Astrocyte (in vitro differentiated cells and primary cell): ENCODE results near the gene CD209. TPM values are rescaled to one million over a fixed set of nuclear protein-coding genes. Genes with fewer than 3 reads are reported as not detected.

Experiments
- DNase-seq: peaks from one replicate; pipeline ENCODE4 v3.0.0-alpha.2; 2010; ENCODE audit warnings: low read depth
- FAIRE-seq: peaks from 2 replicates; lab custom pipeline; 2011; peaks lifted over from hg19 to GRCh38; lab: Jason Lieb, UNC
- H2AFZ ChIP-seq: 2 replicates; pipeline ENCODE4 v1.6.0; 2012; ENCODE audit warnings: low read depth, low read length, inconsistent platforms
- H3K27ac ChIP-seq: 2 replicates; pipeline ENCODE4 v1.5.1; 2011; ENCODE audit warnings: low read depth, low read length, inconsistent platforms
- H3K27me3 ChIP-seq: 2 replicates; pipeline ENCODE4 v1.6.0; 2011; ENCODE audit warnings: low read length, inconsistent platforms; ENCODE audit not compliant: insufficient read depth
- H3K36me3 ChIP-seq: 2 replicates; pipeline ENCODE4 v1.5.1; 2011; ENCODE audit warnings: low read length, inconsistent platforms; ENCODE audit not compliant: insufficient read depth
- H3K4me1 ChIP-seq: 2 replicates; pipeline ENCODE4 v1.5.1; 2011; ENCODE audit warnings: low read length, inconsistent platforms; ENCODE audit not compliant: insufficient read depth
- H3K4me2 ChIP-seq: 2 replicates; pipeline ENCODE4 v1.6.0; 2012; ENCODE audit warnings: low read length, inconsistent platforms
- H3K4me3 ChIP-seq: 2 replicates; pipeline ENCODE4 v1.5.1; 2011; ENCODE audit warnings: low read depth, mild to moderate bottlenecking, low read length, inconsistent platforms; ENCODE audit not compliant: insufficient read depth
- H3K79me2 ChIP-seq: 2 replicates; pipeline ENCODE4 v1.6.0; 2012; ENCODE audit warnings: mild to moderate bottlenecking, low read length, inconsistent platforms; ENCODE audit not compliant: insufficient read depth
- H3K9ac ChIP-seq: 2 replicates; pipeline ENCODE4 v1.6.0; 2012; ENCODE audit warnings: mild to moderate bottlenecking, low read length, inconsistent platforms
- H3K9me3 ChIP-seq: 2 replicates; pipeline ENCODE4 v1.5.1; 2012; ENCODE audit warnings: low read depth, mild to moderate bottlenecking, low read length, inconsistent platforms; ENCODE audit not compliant: insufficient read depth
- H4K20me1 ChIP-seq: 2 replicates; pipeline ENCODE4 v1.6.0; 2012; ENCODE audit warnings: low read length, inconsistent platforms; ENCODE audit not compliant: insufficient read depth
- H3K27ac Mint-ChIP-seq: one replicate; pipeline ENCODE4 v1.8.0; 2021; ENCODE audit warnings: mild to moderate bottlenecking, mixed read lengths; ENCODE audit not compliant: unreplicated experiment
- H3K27me3 Mint-ChIP-seq: one replicate; pipeline ENCODE4 v1.8.0; 2021; ENCODE audit warnings: low read depth, mixed read lengths; ENCODE audit not compliant: unreplicated experiment
- H3K36me3 Mint-ChIP-seq: one replicate; pipeline ENCODE4 v1.8.0; 2021; ENCODE audit warnings: low read depth, mixed read lengths; ENCODE audit not compliant: unreplicated experiment
- H3K4me1 Mint-ChIP-seq: one replicate; pipeline ENCODE4 v1.8.0; 2021; ENCODE audit warnings: low read depth, mixed read lengths; ENCODE audit not compliant: unreplicated experiment
- H3K4me3 Mint-ChIP-seq: one replicate; pipeline ENCODE4 v1.8.0; 2021; ENCODE audit warnings: mild to moderate bottlenecking, moderate library complexity, mixed read lengths; ENCODE audit not compliant: unreplicated experiment
- H3K9me3 Mint-ChIP-seq: one replicate; pipeline ENCODE4 v1.8.0; 2021; ENCODE audit warnings: mild to moderate bottlenecking, mixed read lengths; ENCODE audit not compliant: unreplicated experiment
- EZH2 ChIP-seq: IDR thresholded peaks from 2 replicates; pipeline ENCODE4 v1.6.1; 2012; ENCODE audit warnings: mild to moderate bottlenecking, low read length, inconsistent platforms; ENCODE audit not compliant: insufficient read depth
- total RNA-seq: library from RNA; stranded (reverse); gene quantifications from 2 replicates; pipeline ENCODE4 v1.2.1, GENCODE V29; 2021
- TF ChIP-seq, protein P1 (sequence below): IDR thresholded peaks from 2 replicates; pipeline ENCODE4 v1.5.1; 2011; ENCODE audit warnings: low read depth, mild to moderate bottlenecking, inconsistent platforms, low read length, moderate library complexity; ENCODE audit not compliant: insufficient read depth

CD209 gene
- total RNA-seq, 1 donor from 2014 or later, result not detected

DNA sequence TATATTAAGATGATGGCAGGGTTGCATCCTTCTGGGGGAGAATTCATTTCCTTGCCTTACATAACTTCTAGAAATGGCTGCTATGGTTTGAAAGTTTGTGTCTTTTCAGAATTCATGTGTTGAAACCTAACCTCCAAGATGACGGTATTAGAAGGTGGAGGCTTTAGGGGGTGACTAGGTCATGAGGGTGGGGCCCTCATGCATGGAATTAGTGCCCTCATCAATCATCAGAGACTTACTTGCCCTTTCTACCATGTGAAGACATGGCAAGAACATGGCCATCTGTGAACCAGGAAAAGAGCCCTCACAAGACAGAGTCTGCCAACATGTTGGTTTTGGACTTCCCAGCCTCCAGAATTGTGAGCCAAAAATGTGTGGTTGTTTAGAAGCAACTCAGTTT is 30.6 kb downstream of the CD209 start:
- Histone ChIP-seq H3K79me2 (no peaks in the 10 kb centered on the region), H4K20me1 (no peaks in the 10 kb centered on the region), H3K4me2 (no peak overlapping the region), H3K36me3 (no peaks in the 10 kb centered on the region), H3K9me3 (no peaks in the 10 kb centered on the region), H2AFZ (no peak overlapping the region), H3K4me1 (no peaks in the 10 kb centered on the region), H3K27ac (no peak overlapping the region), H3K9ac (no peak overlapping the region), H3K4me3 (no peak overlapping the region), H3K27me3 (no peaks in the 10 kb centered on the region)
- Mint-ChIP-seq H3K9me3 (peaks cover 5% of the 10 kb centered on the region), H3K27me3 (peaks cover 24% of the 10 kb centered on the region), H3K36me3 (no peaks in the 10 kb centered on the region), H3K4me3 (no peak overlapping the region), H3K4me1 (no peaks in the 10 kb centered on the region), H3K27ac (no peak overlapping the region)
- DNase-seq, result no peak
- TF ChIP-seq, protein P1, sequence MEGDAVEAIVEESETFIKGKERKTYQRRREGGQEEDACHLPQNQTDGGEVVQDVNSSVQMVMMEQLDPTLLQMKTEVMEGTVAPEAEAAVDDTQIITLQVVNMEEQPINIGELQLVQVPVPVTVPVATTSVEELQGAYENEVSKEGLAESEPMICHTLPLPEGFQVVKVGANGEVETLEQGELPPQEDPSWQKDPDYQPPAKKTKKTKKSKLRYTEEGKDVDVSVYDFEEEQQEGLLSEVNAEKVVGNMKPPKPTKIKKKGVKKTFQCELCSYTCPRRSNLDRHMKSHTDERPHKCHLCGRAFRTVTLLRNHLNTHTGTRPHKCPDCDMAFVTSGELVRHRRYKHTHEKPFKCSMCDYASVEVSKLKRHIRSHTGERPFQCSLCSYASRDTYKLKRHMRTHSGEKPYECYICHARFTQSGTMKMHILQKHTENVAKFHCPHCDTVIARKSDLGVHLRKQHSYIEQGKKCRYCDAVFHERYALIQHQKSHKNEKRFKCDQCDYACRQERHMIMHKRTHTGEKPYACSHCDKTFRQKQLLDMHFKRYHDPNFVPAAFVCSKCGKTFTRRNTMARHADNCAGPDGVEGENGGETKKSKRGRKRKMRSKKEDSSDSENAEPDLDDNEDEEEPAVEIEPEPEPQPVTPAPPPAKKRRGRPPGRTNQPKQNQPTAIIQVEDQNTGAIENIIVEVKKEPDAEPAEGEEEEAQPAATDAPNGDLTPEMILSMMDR, result no peak
- TF ChIP-seq EZH2, result no peak
- FAIRE-seq, result no peak

DNA sequence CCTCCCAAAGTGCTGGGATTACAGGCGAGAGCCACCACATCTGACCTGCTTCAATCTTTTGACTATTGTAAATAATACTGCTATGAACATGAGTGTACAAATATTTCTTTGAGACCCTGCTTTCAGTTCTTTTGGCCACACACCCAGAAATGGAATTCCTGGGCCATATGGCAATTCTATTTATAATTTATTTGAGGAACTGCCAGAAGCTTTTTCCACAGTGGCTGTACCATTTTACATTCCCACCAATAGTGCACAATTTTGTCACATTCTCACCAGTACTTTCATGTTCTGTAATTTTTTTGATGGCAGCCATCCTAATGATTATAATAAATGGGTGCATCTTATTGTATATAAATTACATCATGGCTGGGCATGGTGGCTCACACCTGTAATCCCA is 31.7 kb downstream of the CD209 start:
- TF ChIP-seq, protein P1, result no peak
- no peak for TF ChIP-seq EZH2
- FAIRE-seq (no peak), DNase-seq (no peak)
- Mint-ChIP-seq H3K27me3 (peaks cover 22% of the 10 kb centered on the region), H3K36me3 (no peaks in the 10 kb centered on the region), H3K9me3 (peaks cover 5% of the 10 kb centered on the region), H3K4me3 (no peak overlapping the region), H3K4me1 (no peaks in the 10 kb centered on the region), H3K27ac (no peak overlapping the region)
- no peak overlapping the region for H3K27ac ChIP-seq
- no peak overlapping the region for H3K4me2 ChIP-seq
- H3K4me1 ChIP-seq, result no peaks in the 10 kb centered on the region
- H3K27me3 ChIP-seq, result no peaks in the 10 kb centered on the region
- no peak overlapping the region for H3K9ac ChIP-seq
- no peaks in the 10 kb centered on the region for H3K79me2 ChIP-seq
- no peaks in the 10 kb centered on the region for H3K36me3 ChIP-seq
- no peak overlapping the region for H2AFZ ChIP-seq
- no peaks in the 10 kb centered on the region for H4K20me1 ChIP-seq
- H3K4me3 ChIP-seq, result no peak overlapping the region
- H3K9me3 ChIP-seq, result no peaks in the 10 kb centered on the region

DNA sequence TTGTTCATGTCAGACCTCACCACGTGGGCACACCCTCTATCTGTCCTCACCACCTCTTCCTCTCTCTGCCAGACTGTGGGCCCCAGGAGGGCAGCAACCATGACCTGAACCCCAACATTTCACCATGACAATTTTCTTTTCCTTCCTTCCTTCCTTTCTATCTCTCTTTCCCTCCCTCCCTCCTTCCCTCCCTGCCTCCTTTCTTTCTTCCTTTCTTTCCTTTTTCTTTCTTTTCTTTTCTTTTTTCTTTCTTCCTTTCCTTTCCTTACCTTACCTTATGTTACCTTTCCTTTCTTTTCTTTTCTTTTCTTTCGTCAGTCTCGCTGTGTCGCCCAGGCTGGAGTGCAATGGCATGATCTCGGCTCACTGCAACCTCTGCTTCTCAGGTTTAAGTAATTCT is 36.7 kb downstream of the CD209 start:
- Mint-ChIP-seq H3K4me1 (no peaks in the 10 kb centered on the region), H3K36me3 (no peaks in the 10 kb centered on the region), H3K27me3 (peaks cover 26% of the 10 kb centered on the region), H3K4me3 (no peak overlapping the region), H3K27ac (no peak overlapping the region), H3K9me3 (no peaks in the 10 kb centered on the region)
- H3K4me1 ChIP-seq, result no peaks in the 10 kb centered on the region
- FAIRE-seq (no peak), DNase-seq (no peak)
- no peaks in the 10 kb centered on the region for H4K20me1 ChIP-seq
- H3K27ac ChIP-seq, result no peak overlapping the region
- no peaks in the 10 kb centered on the region for H3K27me3 ChIP-seq
- no peaks in the 10 kb centered on the region for H3K79me2 ChIP-seq
- no peaks in the 10 kb centered on the region for H3K9me3 ChIP-seq
- TF ChIP-seq EZH2, result no peak
- TF ChIP-seq, protein P1, result no peak
- no peak overlapping the region for H3K4me3 ChIP-seq
- no peak overlapping the region for H3K4me2 ChIP-seq
- H3K36me3 ChIP-seq, result no peaks in the 10 kb centered on the region
- no peak overlapping the region for H3K9ac ChIP-seq
- no peak overlapping the region for H2AFZ ChIP-seq
